Skeletal muscle cell (primary cell): ENCODE measurements around the gene UBA5.
"Not testable (repeated sequence)": the region's sequence is repeated elsewhere in the genome, so short reads cannot be mapped to it uniquely, and the experiment has no call there.

ENCODE experiments used
- DNase-seq: peaks from one replicate; pipeline ENCODE4 v3.0.0-alpha.2; 2010; ENCODE audit warnings: low read depth
- H3K4me3 ChIP-seq: 2 replicates; pipeline ENCODE4 v1.5.1; 2011; ENCODE audit warnings: low read depth, mild to moderate bottlenecking, control low read depth, low read length, moderate library complexity

The UBA5 gene

GRCh38 chr3:132660052-132660810 lies at the start of gene UBA5:
Gene UBA5 (plus strand): TSS chr3:132660329. CDS start chr3:132660538, 209 bp downstream.
- H3K4me3 ChIP-seq: peak within 1 kb of the TSS; percentile 80
- peak; percentile 10 for DNase-seq

GRCh38 chr3:132615301-132615700 lies 44.8 kb upstream of the UBA5 start:
- not testable (repeated sequence) for DNase-seq, H3K4me3 ChIP-seq

- DNase-seq: no peak
- H3K4me3 ChIP-seq: no peak overlapping the region
These were observed 44.2 kb upstream of the UBA5 start for GRCh38 chr3:132615881-132616280.

- H3K4me3 ChIP-seq: no peak overlapping the region
These were observed 43.3 kb upstream of the UBA5 start for GRCh38 chr3:132616780-132617179.

GRCh38 chr3:132622148-132622547 lies 38.0 kb upstream of the UBA5 start:
- no peak overlapping the region for H3K4me3 ChIP-seq
- no peak for DNase-seq

More at GRCh38 chr3:132616780-132617179, 43.3 kb upstream of the UBA5 start:
- DNase-seq: no peak

- no peak for DNase-seq
- no peak overlapping the region for H3K4me3 ChIP-seq
These were observed 37.4 kb upstream of the UBA5 start for GRCh38 chr3:132622761-132623160.

GRCh38 chr3:132623646-132624045 lies 36.5 kb upstream of the UBA5 start:
- no peak overlapping the region for H3K4me3 ChIP-seq
- no peak for DNase-seq

GRCh38 chr3:132624790-132625189 lies 35.3 kb upstream of the UBA5 start:
- H3K4me3 ChIP-seq: no peak overlapping the region
- DNase-seq: no peak

GRCh38 chr3:132625613-132626012 lies 34.5 kb upstream of the UBA5 start:
- no peak for DNase-seq
- H3K4me3 ChIP-seq: no peak overlapping the region

GRCh38 chr3:132626955-132627354 lies 33.2 kb upstream of the UBA5 start:
- no peak for DNase-seq
- H3K4me3 ChIP-seq: no peak overlapping the region

- DNase-seq: no peak
- no peak overlapping the region for H3K4me3 ChIP-seq
These were observed 32.0 kb upstream of the UBA5 start for GRCh38 chr3:132628157-132628556.

- H3K4me3 ChIP-seq: no peak overlapping the region
- no peak for DNase-seq
These were observed 30.2 kb upstream of the UBA5 start for GRCh38 chr3:132629928-132630327.

- no peak overlapping the region for H3K4me3 ChIP-seq
- DNase-seq: no peak
These were observed 29.5 kb upstream of the UBA5 start for GRCh38 chr3:132630612-132631011.

- DNase-seq: no peak
- H3K4me3 ChIP-seq: no peak overlapping the region
These were observed 25.1 kb upstream of the UBA5 start for GRCh38 chr3:132635052-132635451.

- DNase-seq: no peak
These were observed 22.5 kb upstream of the UBA5 start for GRCh38 chr3:132637590-132637989.

GRCh38 chr3:132638706-132639105 lies 21.4 kb upstream of the UBA5 start:
- no peak overlapping the region for H3K4me3 ChIP-seq
- no peak for DNase-seq

More at GRCh38 chr3:132637590-132637989, 22.5 kb upstream of the UBA5 start:
- no peak overlapping the region for H3K4me3 ChIP-seq

GRCh38 chr3:132641427-132641826 lies 18.7 kb upstream of the UBA5 start:
- DNase-seq, H3K4me3 ChIP-seq: not testable (repeated sequence)

- peak; percentile 5 for DNase-seq
- H3K4me3 ChIP-seq: no peak overlapping the region
These were observed 18.1 kb upstream of the UBA5 start for GRCh38 chr3:132641837-132642538.

- no peak overlapping the region for H3K4me3 ChIP-seq
- no peak for DNase-seq
These were observed 17.6 kb upstream of the UBA5 start for GRCh38 chr3:132642539-132642847.

GRCh38 chr3:132643366-132643765 lies 16.8 kb upstream of the UBA5 start:
- no peak overlapping the region for H3K4me3 ChIP-seq

GRCh38 chr3:132645058-132645457 lies 15.1 kb upstream of the UBA5 start:
- no peak overlapping the region for H3K4me3 ChIP-seq
- no peak for DNase-seq

More at GRCh38 chr3:132643366-132643765, 16.8 kb upstream of the UBA5 start:
- DNase-seq: no peak
